Vagina (tissue), 2 donors: ENCODE data around the gene IMMP2L.

Experiments
- CTCF ChIP-seq, 3 experiments: fragments of 450-650 bp in 2 of 3; fragments of 200-600 bp in 1 of 3; sonication (generic) in 1 of 3; IDR thresholded peaks; one replicate each; pipeline ENCODE4 v1.5.1; 2017 to 2019; ENCODE audit warnings: antibody characterized with exemption in 3 of 3, mild to moderate bottlenecking in 2 of 3, moderate library complexity in 2 of 3
- POLR2A ChIP-seq, 2 donors: fragments of 450-650 bp; IDR thresholded peaks; one replicate each; pipeline ENCODE4 v1.6.1; 2017; ENCODE audit warnings: antibody characterized with exemption in 2 of 2, mild to moderate bottlenecking in 2 of 2, moderate library complexity in 2 of 2
- POLR2AphosphoS5 ChIP-seq, 2 donors: sonication (generic); formaldehyde crosslinking; IDR thresholded peaks; one replicate each; pipeline ENCODE4 v1.9.0; 2017; ENCODE audit warnings: antibody characterized with exemption in 2 of 2, mild to moderate bottlenecking in 2 of 2, low read depth in 1 of 2; ENCODE audit not compliant: insufficient read depth in 1 of 2

- no peak for TF ChIP-seq CTCF (IDR thresholded peaks at IDR 0.05)
- TF ChIP-seq POLR2A (IDR thresholded peaks at IDR 0.05): no peak
- TF ChIP-seq POLR2AphosphoS5 (IDR thresholded peaks at IDR 0.05; ENCODE audit: insufficient read depth in 1 of 2, low read depth in 1 of 2): no peak
Observed at GRCh38 chr7:111077001-111077400, 485.3 kb downstream of the IMMP2L start.
